GM23338 (cell line): Measurements from ENCODE around the gene ESPNL. TPM values are rescaled to one million over a fixed set of nuclear protein-coding genes. Genes with fewer than 3 reads are reported as not detected.

Experiments
- ATAC-seq: fragments of 200-7000 bp; cut with Tn5 transposase; 3 replicates; pipeline ENCODE4 v1.9.1; 2020
- DNase-seq: peaks from one replicate; pipeline ENCODE4 v3.0.0-alpha.2; 2015; ENCODE audit warnings: low spot score
- H2AFZ ChIP-seq: fragments of 200-600 bp; sonication (generic); 2 replicates; pipeline ENCODE4 v1.8.0; 2016; ENCODE audit warnings: antibody characterized with exemption, mild to moderate bottlenecking, moderate library complexity
- H3F3A ChIP-seq: fragments of 200-600 bp; sonication (generic); replicated peaks from 2 replicates; pipeline ENCODE4 v1.8.0; 2017; ENCODE audit warnings: antibody characterized with exemption, mixed run types, low read depth
- H3K27ac ChIP-seq: fragments of 200-600 bp; sonication (generic); 2 replicates; pipeline ENCODE4 v1.6.1; 2016; ENCODE audit warnings: low read depth
- H3K27me3 ChIP-seq: fragments of 200-600 bp; sonication (generic); 2 replicates; pipeline ENCODE4 v1.8.0; 2016; ENCODE audit warnings: mild to moderate bottlenecking, mixed run types, moderate library complexity; ENCODE audit not compliant: insufficient read depth
- H3K36me3 ChIP-seq: fragments of 200-600 bp; sonication (generic); 2 replicates; pipeline ENCODE4 v1.8.0; 2016; ENCODE audit warnings: mild to moderate bottlenecking; ENCODE audit not compliant: insufficient read depth
- H3K4me1 ChIP-seq: fragments of 200-600 bp; sonication (generic); 2 replicates; pipeline ENCODE4 v1.8.0; 2016; ENCODE audit warnings: mild to moderate bottlenecking, moderate library complexity; ENCODE audit not compliant: insufficient read depth
- H3K4me2 ChIP-seq: fragments of 200-600 bp; sonication (generic); 2 replicates; pipeline ENCODE4 v1.7.1; 2017; ENCODE audit warnings: mixed run types
- H3K4me3 ChIP-seq: fragments of 200-600 bp; sonication (generic); 2 replicates; pipeline ENCODE4 v1.6.1; 2016; ENCODE audit warnings: mixed run types
- H3K79me2 ChIP-seq: fragments of 200-600 bp; sonication (generic); replicated peaks from 2 replicates; pipeline ENCODE4 v1.8.0; 2017; ENCODE audit warnings: mild to moderate bottlenecking; ENCODE audit not compliant: insufficient read depth
- H3K9me2 ChIP-seq: fragments of 200-600 bp; sonication (generic); 2 replicates; pipeline ENCODE4 v1.8.0; 2017; ENCODE audit not compliant: insufficient read depth
- H4K20me1 ChIP-seq: fragments of 200-600 bp; sonication (generic); replicated peaks from 2 replicates; pipeline ENCODE4 v1.8.0; 2017; ENCODE audit warnings: mild to moderate bottlenecking; ENCODE audit not compliant: insufficient read depth
- H3K27ac Mint-ChIP-seq: 2 replicates; pipeline ENCODE4 v1.8.0; 2020; ENCODE audit warnings: inconsistent platforms, mild to moderate bottlenecking, moderate library complexity, mixed read lengths
- H3K27me3 Mint-ChIP-seq: 3 replicates; pipeline ENCODE4 v1.8.0; 2022; ENCODE audit warnings: low read depth, mild to moderate bottlenecking, moderate library complexity, mixed read lengths, inconsistent platforms; ENCODE audit not compliant: insufficient read depth, poor library complexity
- H3K36me3 Mint-ChIP-seq: 3 replicates; pipeline ENCODE4 v1.8.0; 2021; ENCODE audit warnings: low read depth, mild to moderate bottlenecking, inconsistent platforms, moderate library complexity, mixed read lengths
- H3K4me1 Mint-ChIP-seq: 3 replicates; pipeline ENCODE4 v1.8.0; 2020; ENCODE audit warnings: mild to moderate bottlenecking, inconsistent platforms, mixed read lengths
- H3K4me3 Mint-ChIP-seq: 3 replicates; pipeline ENCODE4 v1.8.0; 2021; ENCODE audit warnings: moderate library complexity, mild to moderate bottlenecking, inconsistent platforms, mixed read lengths
- H3K9me3 Mint-ChIP-seq: 3 replicates; pipeline ENCODE4 v1.8.0; 2020; ENCODE audit warnings: moderate library complexity, mild to moderate bottlenecking, inconsistent platforms, mixed read lengths
- CREB1 ChIP-seq: fragments of 250-450 bp; sonication (Bioruptor Pico); IDR thresholded peaks from 2 replicates; pipeline ENCODE4 v1.5.0; 2020; ENCODE audit warnings: low read depth, mild to moderate bottlenecking, moderate library complexity
- CTCF ChIP-seq, 2 experiments: fragments of 200-600 bp in 1 of 2; sonication (generic) in 1 of 2; conservative IDR thresholded peaks; 2 replicates each; pipeline versions ENCODE4 v1.5.1 to v1.6.1; 2016 to 2017; ENCODE audit warnings: antibody characterized with exemption in 2 of 2, low read depth in 2 of 2, mild to moderate bottlenecking in 2 of 2, moderate library complexity in 1 of 2
- ETS1 ChIP-seq: IDR thresholded peaks from 2 replicates; pipeline ENCODE4 v1.6.1; 2016; ENCODE audit warnings: antibody characterized with exemption
- EZH2 ChIP-seq: fragments of 200-600 bp; sonication (generic); IDR thresholded peaks from one replicate; pipeline ENCODE4 v1.8.0; 2017; ENCODE audit warnings: antibody characterized with exemption, mild to moderate bottlenecking, low read depth; ENCODE audit not compliant: unreplicated experiment
- EZH2phosphoT487 ChIP-seq: fragments of 200-600 bp; sonication (generic); IDR thresholded peaks from one replicate; pipeline ENCODE4 v1.8.1; 2018; ENCODE audit warnings: antibody characterized with exemption; ENCODE audit not compliant: unreplicated experiment
- JUNB ChIP-seq: IDR thresholded peaks from one replicate; pipeline ENCODE4 v1.6.1; 2016; ENCODE audit warnings: antibody characterized with exemption; ENCODE audit not compliant: unreplicated experiment
- NANOG ChIP-seq: IDR thresholded peaks from 2 replicates; pipeline ENCODE4 v1.6.1; 2016; ENCODE audit warnings: antibody characterized with exemption, borderline replicate concordance
- REST ChIP-seq: IDR thresholded peaks from one replicate; pipeline ENCODE4 v1.6.1; 2018; ENCODE audit warnings: antibody characterized with exemption; ENCODE audit not compliant: unreplicated experiment
- STAT1 ChIP-seq: IDR thresholded peaks from one replicate; pipeline ENCODE4 v1.6.1; 2016; ENCODE audit warnings: antibody characterized with exemption; ENCODE audit not compliant: unreplicated experiment
- ZNF114 ChIP-seq: fragments of 250-450 bp; sonication (Bioruptor Pico); IDR thresholded peaks from 2 replicates; pipeline ENCODE4 v1.5.0; 2020; ENCODE audit warnings: mild to moderate bottlenecking, moderate library complexity
- ZNF331 ChIP-seq: fragments of 250-450 bp; sonication (Bioruptor Pico); IDR thresholded peaks from 2 replicates; pipeline ENCODE4 v1.5.0; 2020; ENCODE audit warnings: low read depth, mild to moderate bottlenecking, moderate library complexity
- polyA plus RNA-seq: library from polyadenylated mRNA; unstranded; fragments of >200 nt; fragmentation: Nextera tagmentation; extraction: Ambion mirVana; gene quantifications from 2 replicates; pipeline ENCODE4 v1.2.1, GENCODE V29; 2016
- total RNA-seq: library from RNA; depleted of rRNA; stranded (reverse); fragments of >200 nt; shearing (Covaris generic); gene quantifications from 2 replicates; pipeline ENCODE4 v1.2.3, GENCODE V29; 2014

Gene ESPNL
- total and polyA plus RNA-seq, 2 experiments from 2014 or later = 0.44 to 3.1 TPM

GRCh38 chr2:238176613-238177012 lies 76.5 kb downstream of the ESPNL start:
- no peak for TF ChIP-seq CTCF (conservative IDR thresholded peaks at IDR 0.05; ENCODE audit: low read depth in 2 of 2)
- no peak for TF ChIP-seq EZH2
- no peak for TF ChIP-seq CREB1
- no peak for TF ChIP-seq REST
- TF ChIP-seq NANOG = no peak
- no peak for TF ChIP-seq ETS1
- TF ChIP-seq ZNF331 (CRISPR knock-in tag) = no peak
- TF ChIP-seq EZH2phosphoT487 = no peak
- TF ChIP-seq ZNF114 (CRISPR knock-in tag) = no peak
- TF ChIP-seq STAT1 = no peak
- no peak for TF ChIP-seq JUNB
- H3K9me2 ChIP-seq = no peaks in the 10 kb centered on the region
- Mint-ChIP-seq H3K4me1 (no peaks in the 10 kb centered on the region), H3K36me3 (peaks cover 61% of the 10 kb centered on the region), H3K4me3 (no peak overlapping the region), H3K9me3 (no peaks in the 10 kb centered on the region), H3K27me3 (peaks cover 4% of the 10 kb centered on the region), H3K27ac (no peak overlapping the region)
- no peak overlapping the region for H3K4me2 ChIP-seq
- peaks cover 29% of the 10 kb centered on the region for H3K36me3 ChIP-seq
- ATAC-seq (no peak), DNase-seq (no peak)
- no peaks in the 10 kb centered on the region for H3K4me1 ChIP-seq
- no peaks in the 10 kb centered on the region for H3F3A ChIP-seq
- no peak overlapping the region for H2AFZ ChIP-seq
- no peak overlapping the region for H3K27ac ChIP-seq
- no peaks in the 10 kb centered on the region; the same call in none of the 2 replicates for H4K20me1 ChIP-seq
- H3K27me3 ChIP-seq = no peaks in the 10 kb centered on the region
- no peaks in the 10 kb centered on the region for H3K79me2 ChIP-seq
- H3K4me3 ChIP-seq = no peak overlapping the region
